ENCODE data around the gene ZNF24.

- TF ChIP-seq CTCF (IDR thresholded peaks at IDR 0.05 in 8 of 11, conservative IDR thresholded peaks at IDR 0.05 in 3 of 11) (no peak), POLR2A (IDR thresholded peaks at IDR 0.05) (no peak)
Observed at GRCh38 chr18:35334821-35335220, 9.4 kb downstream of the ZNF24 start.
